Inferior parietal cortex (tissue), 1 donor: ENCODE measurements around the gene MVB12A.

Source experiments
- DNase-seq: peaks from one replicate; pipeline ENCODE4 v3.0.0-alpha.2; 2016; ENCODE audit errors: extremely low spot score

The MVB12A gene

DNA sequence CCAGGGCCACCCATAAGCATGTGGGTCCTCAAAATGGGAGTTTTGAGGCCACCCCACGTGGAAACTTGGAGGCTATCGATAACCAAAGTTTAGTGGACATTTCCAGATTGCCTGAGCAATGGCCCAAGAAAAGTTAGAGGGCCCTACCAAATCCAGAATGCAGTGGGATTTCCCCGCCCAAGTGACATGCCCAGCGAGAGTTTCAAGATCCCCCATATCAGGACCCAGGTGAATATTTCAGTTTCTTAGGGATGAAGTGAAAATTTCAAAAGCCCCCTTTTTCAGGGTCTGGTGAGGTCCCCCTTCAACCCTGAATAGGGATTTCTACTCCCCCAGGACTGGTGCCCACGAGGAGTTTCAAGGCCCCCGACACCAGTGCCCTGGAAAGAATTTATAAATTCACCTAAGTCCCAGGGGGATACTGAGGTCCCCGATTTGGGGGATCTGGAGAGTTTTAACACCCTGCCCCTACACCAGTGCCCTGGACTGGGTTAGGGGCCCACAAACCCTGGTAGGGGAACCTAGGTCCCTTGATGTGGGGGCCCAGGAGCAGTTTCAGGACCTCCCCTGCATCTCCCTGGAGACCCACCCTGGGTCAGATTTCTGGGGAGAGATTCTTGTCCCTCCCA, 15.1 kb upstream of the MVB12A start:
- no peak for DNase-seq

DNA sequence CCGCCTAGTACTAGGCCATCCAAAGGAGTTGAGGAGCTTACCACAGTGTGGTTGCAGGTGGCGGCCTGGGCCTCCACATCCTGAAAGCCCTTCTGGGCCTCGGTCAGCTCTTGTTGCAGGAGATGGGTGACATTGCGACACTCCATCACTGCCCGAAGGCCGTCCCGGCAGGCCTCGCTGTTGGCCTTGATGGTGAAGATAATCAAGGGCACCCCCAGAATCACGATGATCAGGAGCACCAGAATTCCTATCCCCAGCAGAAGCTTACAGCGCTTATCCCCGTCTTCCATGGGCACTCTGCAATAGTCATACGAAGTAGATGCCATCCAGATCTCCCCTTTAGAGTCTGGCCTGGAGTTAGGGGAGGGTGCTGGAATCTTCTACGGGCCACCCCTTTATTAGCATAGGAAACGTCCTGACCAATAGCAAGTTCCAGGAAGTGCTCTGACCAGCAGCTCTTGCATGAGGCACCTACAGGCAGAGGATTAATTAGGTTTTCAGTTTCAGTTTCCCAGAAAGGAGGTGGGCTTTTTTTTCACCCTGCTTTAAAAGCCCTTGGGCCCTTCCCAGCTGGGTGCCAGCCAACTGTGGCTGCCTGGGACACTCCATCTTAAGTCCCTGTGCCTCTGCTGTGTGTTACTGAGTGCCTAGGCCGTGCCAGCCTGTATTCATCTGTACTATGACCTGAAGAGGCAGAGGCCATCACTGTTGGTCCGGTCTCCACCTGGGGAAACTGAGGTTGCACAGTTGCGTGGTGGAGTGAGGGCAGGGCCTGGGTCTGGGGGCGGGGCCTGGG, 14.4 kb upstream of the MVB12A start, which contains the start of gene BST2:
Gene BST2 (minus strand): TSS at position 381 of the 796 bp plus-strand sequence. CDS start 55 bp downstream, at position 326.
- peak; percentile 42 for DNase-seq

DNA sequence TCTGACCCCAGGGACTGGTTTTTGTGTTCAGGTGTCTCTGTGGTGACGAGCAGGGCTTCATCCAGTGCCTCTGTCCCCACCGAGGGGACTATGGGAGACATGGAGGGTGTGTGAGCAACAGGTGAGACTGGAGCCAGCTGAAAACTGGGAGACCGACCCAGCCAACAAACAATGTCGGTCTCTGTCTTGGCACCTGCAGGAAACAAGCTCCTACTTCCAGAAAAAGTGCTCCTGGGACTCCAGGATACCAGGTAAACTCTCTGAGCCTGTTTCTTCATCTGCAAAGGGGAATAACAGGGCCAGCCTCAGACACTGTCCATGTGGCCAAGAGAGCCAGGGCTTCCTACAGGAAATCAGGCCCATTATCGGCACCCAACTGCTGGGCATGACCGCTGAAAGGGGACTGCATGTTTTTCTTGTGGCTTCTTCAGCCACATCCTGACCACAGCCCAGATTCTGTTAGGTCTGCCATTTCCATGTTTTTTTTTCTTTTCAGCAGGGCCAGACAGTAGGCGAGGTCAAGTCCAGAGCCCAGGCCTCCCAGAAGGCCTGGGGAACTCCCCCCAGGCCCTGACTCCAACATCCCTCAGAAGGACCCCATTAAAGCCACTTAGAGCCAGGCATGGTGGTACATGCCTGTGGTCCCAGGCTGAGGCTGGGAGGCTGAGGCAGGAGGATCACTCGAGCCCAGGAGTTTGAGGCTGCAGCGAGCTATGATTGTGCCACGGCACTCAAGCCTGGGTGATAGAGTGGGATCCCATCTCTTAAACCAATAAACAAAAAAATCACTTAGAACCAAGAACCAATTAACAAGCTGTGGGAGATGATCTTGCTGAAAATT, 13.6 kb upstream of the MVB12A start:
- DNase-seq, result no peak

GRCh38 chr19:17406887-17407196, 13.0 kb upstream of the MVB12A start:
- DNase-seq, result no peak

DNA sequence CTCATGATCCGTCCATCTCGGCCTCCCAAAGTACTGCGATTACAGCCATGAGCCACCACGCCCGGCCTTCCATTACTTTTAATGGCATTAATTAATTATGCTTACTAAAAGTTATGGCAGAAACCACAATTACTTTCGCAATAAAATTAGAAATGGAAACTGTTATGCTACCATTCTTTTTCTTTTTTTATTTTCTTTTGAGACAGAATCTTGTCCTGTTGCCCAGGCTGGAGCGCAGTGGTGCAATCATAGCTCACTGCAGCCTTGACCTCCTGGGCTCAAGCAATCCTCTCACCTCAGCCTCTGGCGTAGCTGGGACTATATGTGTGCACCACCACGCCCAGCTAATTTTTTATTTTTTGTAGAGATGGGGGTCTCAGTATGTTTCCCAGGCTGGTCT, 9.9 kb upstream of the MVB12A start:
- no peak for DNase-seq

GRCh38 chr19:17411801-17412200, 8.0 kb upstream of the MVB12A start:
- no peak for DNase-seq

DNA sequence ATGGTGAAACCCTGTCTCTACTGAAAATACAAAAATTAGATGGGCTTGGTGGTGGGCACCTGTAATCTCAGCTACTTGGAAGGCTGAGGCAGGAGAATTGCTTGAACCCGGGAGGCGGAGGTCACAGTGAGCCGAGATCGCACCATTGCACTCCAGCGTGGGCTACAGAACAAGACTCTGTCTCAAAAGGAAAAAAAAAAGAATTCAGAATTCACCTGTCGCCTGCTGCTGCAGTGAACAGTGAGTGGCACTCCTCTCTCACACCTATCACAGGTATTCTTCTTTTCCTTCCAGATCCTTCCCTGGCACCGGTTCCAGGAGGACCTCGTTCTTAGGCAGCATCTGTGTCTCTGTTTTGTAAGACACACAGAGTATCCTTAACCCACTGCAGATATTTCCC, 5.8 kb upstream of the MVB12A start:
- no peak for DNase-seq

GRCh38 chr19:17415121-17415520, 4.7 kb upstream of the MVB12A start:
- no peak for DNase-seq

DNA sequence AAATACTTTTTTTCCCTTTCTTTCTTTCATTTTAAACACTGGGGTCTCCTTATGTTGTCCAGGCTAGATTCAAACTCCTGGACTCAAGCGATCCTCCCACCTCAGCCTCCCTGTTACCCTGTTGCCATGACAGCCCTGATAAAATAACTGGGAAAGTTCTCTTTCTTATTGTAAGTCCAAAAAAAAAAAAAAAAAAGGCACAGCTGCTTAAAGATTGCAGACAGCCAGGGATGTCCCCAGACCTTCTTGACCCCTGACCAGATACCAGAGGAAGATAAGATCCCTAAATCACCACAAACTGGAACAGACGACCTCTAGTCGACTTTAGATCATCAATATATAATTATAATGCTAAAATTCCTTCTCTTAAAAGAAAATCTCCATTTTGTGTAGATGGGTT, 1.1 kb upstream of the MVB12A start:
- no peak for DNase-seq

DNA sequence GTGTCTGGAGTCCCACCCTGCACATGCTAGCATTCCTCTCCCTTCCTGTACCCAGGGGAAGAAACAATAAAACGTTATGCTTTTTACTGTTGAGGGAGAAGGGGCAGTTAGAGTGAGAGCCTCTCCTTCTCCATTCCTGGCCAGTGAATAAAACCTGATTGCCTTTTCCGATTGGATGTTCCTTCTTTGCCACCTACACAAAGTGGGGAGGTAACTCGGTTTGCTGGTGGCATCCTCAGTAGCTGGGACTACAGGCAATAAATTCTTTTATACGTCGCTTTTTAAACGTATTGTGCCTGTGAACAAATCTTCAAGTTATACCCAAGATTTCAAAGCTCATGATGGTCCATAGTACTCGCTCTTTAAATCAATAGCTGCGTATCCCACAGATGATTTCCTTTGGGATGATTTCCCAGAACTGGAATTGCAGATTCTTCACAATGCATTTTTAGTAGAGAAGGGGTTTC, 660 bp upstream of the MVB12A start:
- DNase-seq, result no peak

DNA sequence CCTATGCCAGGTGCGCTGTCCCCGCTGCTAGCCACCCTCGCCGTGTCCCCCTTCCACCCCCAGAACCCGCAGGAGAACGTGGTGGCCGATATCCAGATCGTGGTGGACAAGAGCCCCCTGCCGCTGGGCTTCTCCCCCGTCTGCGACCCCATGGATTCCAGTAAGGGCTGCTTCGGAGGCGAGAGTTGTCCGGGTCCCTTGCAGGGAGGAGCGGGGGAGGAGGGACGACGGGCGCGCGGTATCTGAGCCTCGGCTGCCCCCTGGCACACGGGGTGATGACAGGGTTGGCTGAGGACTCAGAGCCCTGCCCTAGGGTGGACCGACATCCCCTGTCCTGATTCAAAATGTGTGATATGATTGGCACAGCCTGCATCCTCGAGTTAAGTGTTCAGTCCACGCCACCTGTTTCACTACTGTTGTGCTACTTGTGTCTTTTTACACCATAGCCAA, 653 bp downstream of the MVB12A start:
- no peak for DNase-seq

- DNase-seq, result no peak
Observed at GRCh38 chr19:17421942-17422341, 2.1 kb downstream of the MVB12A start.

DNA sequence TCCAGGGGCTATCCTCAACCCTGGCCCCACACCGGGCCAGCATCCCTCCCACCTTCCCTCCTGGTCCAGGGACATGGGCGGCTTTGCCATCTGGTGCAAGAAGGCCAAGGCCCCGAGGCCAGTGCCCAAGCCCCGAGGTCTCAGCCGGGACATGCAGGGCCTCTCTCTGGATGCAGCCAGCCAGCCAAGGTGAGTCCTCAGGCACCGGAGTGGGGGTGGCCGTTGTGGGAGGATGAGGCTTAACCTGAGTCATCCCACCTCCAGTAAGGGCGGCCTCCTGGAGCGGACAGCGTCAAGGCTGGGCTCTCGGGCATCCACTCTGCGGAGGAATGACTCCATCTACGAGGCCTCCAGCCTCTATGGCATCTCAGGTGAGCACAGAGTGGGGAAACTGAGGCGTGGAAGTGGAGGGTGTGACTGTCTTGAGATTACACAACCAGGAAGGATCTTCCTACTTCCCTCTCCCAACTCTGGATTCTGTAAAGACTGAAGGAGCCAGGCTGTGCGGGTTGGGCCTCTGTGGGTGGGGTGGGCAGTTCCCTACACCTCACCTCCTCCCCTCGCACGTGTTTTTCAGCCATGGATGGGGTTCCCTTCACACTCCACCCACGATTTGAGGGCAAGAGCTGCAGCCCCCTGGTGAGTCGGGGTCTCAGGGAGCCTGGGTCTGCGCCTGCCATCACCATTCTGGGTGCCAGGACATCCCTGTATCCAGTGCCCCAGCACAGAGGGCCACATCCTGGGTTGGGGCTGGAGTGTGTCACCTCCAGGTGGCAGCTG, 3.8 kb downstream of the MVB12A start:
- DNase-seq, result no peak

- no peak for DNase-seq
Observed at GRCh38 chr19:17424743-17425365, 5.0 kb downstream of the MVB12A start.

DNA sequence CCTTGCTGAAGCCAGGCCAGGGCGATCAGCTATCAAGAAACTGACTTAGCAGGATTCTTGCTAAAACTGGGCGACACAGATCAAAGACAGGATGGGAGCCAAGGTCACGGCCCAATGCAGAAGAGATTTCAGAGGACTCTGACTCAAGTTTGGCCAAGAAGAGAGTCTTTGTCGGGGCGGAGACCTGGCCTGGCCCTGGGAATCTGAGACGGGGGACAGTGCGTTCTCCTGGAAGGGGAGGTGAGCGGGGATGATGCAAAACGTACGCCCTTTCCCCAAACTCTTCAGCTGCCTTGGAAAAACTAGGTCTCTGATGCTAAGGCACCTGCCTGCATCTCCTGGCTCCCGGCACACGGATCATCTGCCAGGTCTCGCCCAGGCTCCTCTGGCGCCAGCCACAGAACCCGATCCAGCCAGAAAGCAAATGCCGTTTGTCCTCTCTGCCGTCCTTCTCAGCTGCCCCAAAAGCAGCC, 9.8 kb downstream of the MVB12A start:
- no peak for DNase-seq

- no peak for DNase-seq
Observed at GRCh38 chr19:17431417-17431816, 11.6 kb downstream of the MVB12A start.

GRCh38 chr19:17435218-17435617, 15.4 kb downstream of the MVB12A start:
- DNase-seq, result no peak

DNA sequence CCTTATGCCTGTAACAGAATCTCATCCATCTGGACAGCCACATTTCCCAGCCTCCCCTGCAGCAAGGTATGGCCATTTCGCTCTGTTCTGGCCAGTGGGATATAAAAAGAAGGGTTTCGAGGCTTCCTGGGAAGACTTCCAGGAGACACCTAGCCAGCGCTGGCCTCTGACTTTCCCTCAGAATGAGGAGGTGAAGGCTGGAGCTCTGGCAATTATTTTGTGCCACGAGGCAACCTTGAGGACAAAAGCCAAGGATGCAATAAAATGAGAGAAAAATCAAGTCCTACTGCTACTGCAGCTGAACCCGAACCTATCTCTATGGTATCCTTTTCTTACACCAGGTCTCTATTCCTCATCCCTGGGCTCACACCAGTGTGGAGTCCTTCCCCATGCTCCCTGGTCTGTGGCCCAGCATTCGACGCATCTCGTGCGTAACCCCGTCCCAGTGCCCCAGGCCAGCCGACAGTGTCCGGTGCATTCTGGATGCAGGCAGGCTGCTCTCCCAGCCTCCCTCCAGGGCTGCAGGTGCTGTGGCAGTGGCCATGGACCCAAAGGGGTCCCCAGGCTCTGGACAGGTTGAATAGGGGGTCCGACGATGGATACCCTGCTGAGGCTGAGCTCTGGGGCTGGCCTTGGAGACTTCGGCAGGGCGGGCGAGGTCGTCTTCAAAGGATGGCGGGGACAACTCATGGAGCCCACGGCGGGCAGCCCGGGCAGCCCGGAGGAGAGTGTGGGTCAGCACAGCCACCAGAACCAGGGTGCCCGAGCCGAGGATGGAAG, 16.4 kb downstream of the MVB12A start:
- no peak for DNase-seq

GRCh38 chr19:17436874-17437267, 17.0 kb downstream of the MVB12A start:
- no peak for DNase-seq
